Measurements from ENCODE around the gene DARS1. TPM values are rescaled to one million over a fixed set of nuclear protein-coding genes. Genes with fewer than 3 reads are reported as not detected.

The DARS1 gene
- total and polyA plus RNA-seq, 2 donors (not counting 1 experiment from before 2014, with no cell fraction given) = 36.7 to 88.3 TPM

GRCh38 chr2:135914485-135914884 is 70.9 kb downstream of the DARS1 start:
- H3K9ac ChIP-seq (ENCODE audit: low read length) = no peak overlapping the region
- no peak overlapping the region for H3K4me3 Mint-ChIP-seq
- no peak overlapping the region for H3K27ac Mint-ChIP-seq
- H3K9me3 Mint-ChIP-seq (ENCODE audit: insufficient read depth) = no peaks in the 10 kb centered on the region
- no peaks in the 10 kb centered on the region for H3K27me3 Mint-ChIP-seq
- no peaks in the 10 kb centered on the region for H3K4me1 ChIP-seq (ENCODE audit: control insufficient read depth in 2 of 2, insufficient read depth in 2 of 2, low read length in 2 of 2)
- intact Hi-C loops (cut with micrococcal nuclease) = loop anchor here (5.0 kb wide), 1 partner anchor 753 kb away; no protein-coding TSS in a partner anchor
- H3K36me3 ChIP-seq (replicated peaks in 1 of 2; ENCODE audit: control extremely low read depth in 1 of 2, control insufficient read depth in 1 of 2, extremely low read depth in 1 of 2, insufficient read depth in 2 of 2, low read length in 1 of 2) = peaks cover 8 to 23% of the 10 kb centered on the region in 2 experiments
- H4K20me1 ChIP-seq (ENCODE audit: control insufficient read depth, insufficient read depth, low read length, poor library complexity, severe bottlenecking) = no peaks in the 10 kb centered on the region
- H3K27me3 ChIP-seq (replicated peaks in 1 of 4; ENCODE audit: control extremely low read depth in 1 of 4, control insufficient read depth in 3 of 4, insufficient read depth in 4 of 4, low read length in 3 of 4) = no peaks in the 10 kb centered on the region
- H3K4me3 ChIP-seq (ENCODE audit: control extremely low read depth in 1 of 5, extremely low read depth in 1 of 5, insufficient read depth in 1 of 5, low read depth in 2 of 5, low read length in 4 of 5) = no peak overlapping the region
- no peaks in the 10 kb centered on the region for H3K79me2 ChIP-seq (ENCODE audit: control insufficient read depth, insufficient read depth, low read length)
- no peak overlapping the region for H2AFZ ChIP-seq (ENCODE audit: insufficient read depth, low read depth, low read length, poor library complexity, severe bottlenecking)
- no peak overlapping the region for H3K4me2 ChIP-seq (replicated peaks; ENCODE audit: low read depth, low read length, poor library complexity, severe bottlenecking)
- H3K9me3 ChIP-seq (ENCODE audit: control extremely low read depth in 1 of 3, control insufficient read depth in 2 of 3, insufficient read depth in 1 of 3, low read length in 2 of 3) = no peaks in the 10 kb centered on the region
- TF ChIP-seq EZH2 (IDR thresholded peaks at IDR 0.05; ENCODE audit: borderline replicate concordance, insufficient read depth, low read depth, low read length, poor library complexity, severe bottlenecking) (no peak), CTCF (IDR thresholded peaks at IDR 0.05) (no peak)
- H3K27ac ChIP-seq (ENCODE audit: low read length in 2 of 2) = peak overlapping the region in 1 of 2 donors; percentile 46
- ATAC-seq (ENCODE audit: low read depth) (no peak), DNase-seq (no peak)
- CTCF ChIA-PET = interaction anchor here (0.9 to 7.4 kb wide), 47 partner anchors 8 to 1927 kb away, joined by 3 to 453 read pairs (median 4); partner anchors contain the start of gene MCM6
- POLR2A ChIA-PET = interaction anchor here (1.4 to 2.0 kb wide), 2 partner anchors 467 to 469 kb away, joined by 3 to 11 read pairs; no protein-coding TSS in a partner anchor
- H3K4me1 Mint-ChIP-seq = peaks cover 10% of the 10 kb centered on the region
- no CpG with 5 or more reads among the region's 3 CpGs for WGBS (ENCODE audit: insufficient coverage)

GRCh38 chr2:135913727-135914365 is 71.6 kb downstream of the DARS1 start:
- no CpG with 5 or more reads among the region's 5 CpGs for WGBS (ENCODE audit: insufficient coverage)
- H4K20me1 ChIP-seq (ENCODE audit: control insufficient read depth, insufficient read depth, low read length, poor library complexity, severe bottlenecking) = no peaks in the 10 kb centered on the region
- peak overlapping the region; percentile 46 for H3K27ac Mint-ChIP-seq
- intact Hi-C loops (cut with micrococcal nuclease) = loop anchor here (1.0 to 5.0 kb wide), 3 partner anchors 509 to 1924 kb away; no protein-coding TSS in a partner anchor
- H3K9me3 ChIP-seq (ENCODE audit: control extremely low read depth in 1 of 3, control insufficient read depth in 2 of 3, insufficient read depth in 1 of 3, low read length in 2 of 3) = peaks cover 0 to 2% (median 0%) of the 10 kb centered on the region in 3 donors
- peaks cover 10% of the 10 kb centered on the region for H3K4me1 Mint-ChIP-seq
- ChIA-PET CTCF (interaction anchor here (0.7 to 7.4 kb wide), 69 partner anchors 8 to 1928 kb away, joined by 3 to 453 read pairs (median 4); partner anchors contain the start of gene MCM6), POLR2A (interaction anchor here (0.7 to 2.0 kb wide), 3 partner anchors 470 to 1924 kb away, joined by 3 to 11 read pairs (median 5); no protein-coding TSS in a partner anchor)
- H3K36me3 ChIP-seq (replicated peaks in 1 of 2; ENCODE audit: control extremely low read depth in 1 of 2, control insufficient read depth in 1 of 2, extremely low read depth in 1 of 2, insufficient read depth in 2 of 2, low read length in 1 of 2) = peaks cover 11 to 27% of the 10 kb centered on the region in 2 experiments
- H3K9me3 Mint-ChIP-seq (ENCODE audit: insufficient read depth) = no peaks in the 10 kb centered on the region
- no peak overlapping the region for H3K4me3 ChIP-seq (ENCODE audit: control extremely low read depth in 1 of 5, extremely low read depth in 1 of 5, insufficient read depth in 1 of 5, low read depth in 2 of 5, low read length in 4 of 5)
- ATAC-seq (ENCODE audit: low read depth) (peak; percentile 41), DNase-seq (peak; percentile 74)
- H3K9ac ChIP-seq (ENCODE audit: low read length) = no peak overlapping the region
- H2AFZ ChIP-seq (ENCODE audit: insufficient read depth, low read depth, low read length, poor library complexity, severe bottlenecking) = no peak overlapping the region
- H3K4me3 Mint-ChIP-seq = no peak overlapping the region
- no peak overlapping the region for H3K4me2 ChIP-seq (replicated peaks; ENCODE audit: low read depth, low read length, poor library complexity, severe bottlenecking)
- peak overlapping the region in 1 of 2 donors; percentile 46 for H3K27ac ChIP-seq (ENCODE audit: low read length in 2 of 2)
- H3K79me2 ChIP-seq (ENCODE audit: control insufficient read depth, insufficient read depth, low read length) = no peaks in the 10 kb centered on the region
- no peaks in the 10 kb centered on the region for H3K4me1 ChIP-seq (ENCODE audit: control insufficient read depth in 2 of 2, insufficient read depth in 2 of 2, low read length in 2 of 2)
- no peaks in the 10 kb centered on the region for H3K27me3 Mint-ChIP-seq
- peak; percentile 96 for TF ChIP-seq CTCF (IDR thresholded peaks at IDR 0.05)
- no peak for TF ChIP-seq EZH2 (IDR thresholded peaks at IDR 0.05; ENCODE audit: borderline replicate concordance, insufficient read depth, low read depth, low read length, poor library complexity, severe bottlenecking)
- no peaks in the 10 kb centered on the region for H3K27me3 ChIP-seq (replicated peaks in 1 of 4; ENCODE audit: control extremely low read depth in 1 of 4, control insufficient read depth in 3 of 4, insufficient read depth in 4 of 4, low read length in 3 of 4)

Data from B cell (primary cell).